HFFc6 (cell line): ENCODE data around the gene RBBP4. TPM values are rescaled to one million over a fixed set of nuclear protein-coding genes. Genes with fewer than 3 reads are reported as not detected.

Experiments used
- DNase-seq: peaks from one replicate; pipeline ENCODE4 v3.0.0-alpha.2; 2018
- H3K27ac Mint-ChIP-seq: 2 replicates; pipeline ENCODE4 v1.8.0; 2020; ENCODE audit warnings: mild to moderate bottlenecking, mixed read lengths
- H3K27me3 Mint-ChIP-seq: 2 replicates; pipeline ENCODE4 v1.8.0; 2021; ENCODE audit warnings: mild to moderate bottlenecking, moderate library complexity, mixed read lengths; ENCODE audit not compliant: insufficient read depth
- H3K36me3 Mint-ChIP-seq: 2 replicates; pipeline ENCODE4 v1.8.0; 2021; ENCODE audit warnings: low read depth, mixed read lengths
- H3K4me1 Mint-ChIP-seq: 2 replicates; pipeline ENCODE4 v1.8.0; 2020; ENCODE audit warnings: low read depth, mixed read lengths
- H3K4me3 Mint-ChIP-seq: 2 replicates; pipeline ENCODE4 v1.8.0; 2020; ENCODE audit warnings: mild to moderate bottlenecking, moderate library complexity, mixed read lengths
- H3K9me3 Mint-ChIP-seq: 2 replicates; pipeline ENCODE4 v1.8.0; 2020; ENCODE audit warnings: mild to moderate bottlenecking, mixed read lengths
- total RNA-seq, 6 experiments: library from RNA; stranded (reverse); fragmentation: NEBNext Ultra II Directional; extraction: Animal tissue kit (Norgen Biotek cat#: 25700); gene quantifications; 2 replicates in 1 of 6; 3 replicates in 5 of 6; pipeline ENCODE4 v1.2.3, GENCODE V29; 2021
- TF ChIP-seq, protein P1 (sequence below): fragments of 200-600 bp; sonication (generic); IDR thresholded peaks from 2 replicates; pipeline ENCODE4 v1.5.0; 2021; ENCODE audit warnings: antibody characterized with exemption, mild to moderate bottlenecking

The RBBP4 gene
- total RNA-seq, 6 experiments from 2014 or later: 108 to 137 (median 124) TPM

DNA sequence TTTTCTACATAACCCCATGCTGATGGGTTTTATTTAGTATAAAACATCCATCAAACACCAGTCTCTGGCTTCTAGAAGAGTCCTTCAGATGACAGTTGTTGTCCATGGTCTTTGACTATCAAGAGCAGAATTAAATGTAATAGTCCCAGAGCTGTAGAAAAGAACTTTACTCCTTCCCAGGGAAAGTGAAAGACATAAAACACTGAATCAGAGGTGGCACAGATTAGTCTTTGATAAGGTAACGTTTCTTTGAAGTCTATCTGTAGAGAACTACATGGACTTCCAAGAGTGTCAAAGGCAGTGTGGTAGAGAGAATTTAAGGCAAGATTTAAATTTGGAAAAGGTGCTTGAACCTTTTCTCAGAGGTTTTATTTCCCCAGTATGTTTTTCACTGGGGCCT, 29.6 kb downstream of the RBBP4 start:
- no peak overlapping the region for H3K27ac Mint-ChIP-seq
- H3K36me3 Mint-ChIP-seq: peaks cover 45% of the 10 kb centered on the region
- TF ChIP-seq, protein P1, sequence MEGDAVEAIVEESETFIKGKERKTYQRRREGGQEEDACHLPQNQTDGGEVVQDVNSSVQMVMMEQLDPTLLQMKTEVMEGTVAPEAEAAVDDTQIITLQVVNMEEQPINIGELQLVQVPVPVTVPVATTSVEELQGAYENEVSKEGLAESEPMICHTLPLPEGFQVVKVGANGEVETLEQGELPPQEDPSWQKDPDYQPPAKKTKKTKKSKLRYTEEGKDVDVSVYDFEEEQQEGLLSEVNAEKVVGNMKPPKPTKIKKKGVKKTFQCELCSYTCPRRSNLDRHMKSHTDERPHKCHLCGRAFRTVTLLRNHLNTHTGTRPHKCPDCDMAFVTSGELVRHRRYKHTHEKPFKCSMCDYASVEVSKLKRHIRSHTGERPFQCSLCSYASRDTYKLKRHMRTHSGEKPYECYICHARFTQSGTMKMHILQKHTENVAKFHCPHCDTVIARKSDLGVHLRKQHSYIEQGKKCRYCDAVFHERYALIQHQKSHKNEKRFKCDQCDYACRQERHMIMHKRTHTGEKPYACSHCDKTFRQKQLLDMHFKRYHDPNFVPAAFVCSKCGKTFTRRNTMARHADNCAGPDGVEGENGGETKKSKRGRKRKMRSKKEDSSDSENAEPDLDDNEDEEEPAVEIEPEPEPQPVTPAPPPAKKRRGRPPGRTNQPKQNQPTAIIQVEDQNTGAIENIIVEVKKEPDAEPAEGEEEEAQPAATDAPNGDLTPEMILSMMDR: no peak
- peaks cover 3% of the 10 kb centered on the region; the same call in 1 of the 2 replicates for H3K27me3 Mint-ChIP-seq
- H3K9me3 Mint-ChIP-seq: no peaks in the 10 kb centered on the region
- no peak for DNase-seq
- H3K4me1 Mint-ChIP-seq: peaks cover 23% of the 10 kb centered on the region
- no peak overlapping the region for H3K4me3 Mint-ChIP-seq

DNA sequence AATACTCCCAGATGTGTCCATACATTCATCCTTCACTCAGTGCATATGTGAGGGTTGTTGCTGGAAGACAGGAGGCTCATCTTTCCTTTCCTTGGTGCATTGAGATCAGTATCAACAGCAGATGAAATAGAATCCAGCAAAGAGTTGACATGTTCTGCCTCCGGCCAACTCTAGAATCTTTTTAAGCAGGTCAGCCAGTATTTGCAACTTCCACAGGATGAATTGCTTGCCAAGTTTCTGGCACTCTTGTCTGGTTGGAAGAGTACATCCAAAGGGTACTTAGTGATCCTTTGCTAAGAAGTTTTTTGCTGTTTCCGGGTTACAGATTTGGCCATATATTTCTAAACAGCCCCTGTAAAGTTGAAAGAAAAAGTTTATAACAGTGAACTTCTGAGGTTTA, 30.5 kb downstream of the RBBP4 start:
- DNase-seq: peak; percentile 19
- Mint-ChIP-seq H3K4me1 (peaks cover 23% of the 10 kb centered on the region), H3K9me3 (no peaks in the 10 kb centered on the region), H3K27me3 (no peaks in the 10 kb centered on the region), H3K36me3 (peaks cover 48% of the 10 kb centered on the region), H3K4me3 (no peak overlapping the region), H3K27ac (peak overlapping the region; percentile 10; the same call in 1 of the 2 replicates)
- TF ChIP-seq, protein P1: no peak

DNA sequence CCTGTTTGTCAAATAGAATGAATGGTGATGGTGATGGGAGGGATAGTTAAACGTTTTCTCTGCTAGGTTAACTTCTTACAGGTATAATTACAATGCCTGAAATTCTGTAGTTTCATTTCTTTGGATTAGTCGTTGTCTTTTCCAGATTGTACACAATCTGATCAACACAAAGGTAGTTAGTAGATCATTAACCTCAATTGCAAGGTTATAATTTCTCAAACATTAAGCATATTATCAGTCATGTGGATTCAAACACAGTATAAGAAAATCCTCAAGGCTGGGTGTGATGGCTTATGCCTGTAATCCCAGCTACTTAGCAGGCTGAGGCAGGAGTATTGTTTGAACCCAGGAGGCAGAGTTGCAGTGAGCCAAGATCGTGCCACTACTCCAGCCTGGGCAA, 31.0 kb downstream of the RBBP4 start:
- no peak for DNase-seq
- peaks cover 23% of the 10 kb centered on the region for H3K4me1 Mint-ChIP-seq
- no peaks in the 10 kb centered on the region for H3K27me3 Mint-ChIP-seq
- H3K9me3 Mint-ChIP-seq: no peaks in the 10 kb centered on the region
- peaks cover 52% of the 10 kb centered on the region for H3K36me3 Mint-ChIP-seq
- TF ChIP-seq, protein P1: no peak
- H3K27ac Mint-ChIP-seq: peak overlapping the region; percentile 10; the same call in 1 of the 2 replicates
- H3K4me3 Mint-ChIP-seq: no peak overlapping the region

DNA sequence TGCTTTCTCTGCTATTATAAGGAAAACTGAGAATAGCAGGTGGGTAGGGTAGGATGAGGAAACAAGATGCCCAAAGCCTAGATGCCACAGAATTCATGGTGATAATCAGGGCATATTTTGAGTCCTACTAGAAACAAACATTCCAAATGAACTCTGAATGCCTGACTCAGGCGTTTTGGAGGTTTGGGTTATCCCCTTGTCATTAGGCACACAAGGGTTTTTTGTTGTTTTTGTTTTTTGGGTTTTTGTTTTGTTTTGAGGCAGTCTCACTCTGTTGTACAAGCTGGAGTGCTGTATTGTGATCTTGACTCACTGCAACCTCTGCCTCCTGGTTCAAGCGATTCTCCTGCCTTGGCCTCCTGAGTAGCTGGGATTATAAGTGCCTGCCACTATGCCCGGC, 32.4 kb downstream of the RBBP4 start:
- H3K36me3 Mint-ChIP-seq: peaks cover 54% of the 10 kb centered on the region

GRCh38 chr1:32684167-32684811, 33.3 kb downstream of the RBBP4 start:
- H3K4me3 Mint-ChIP-seq: no peak overlapping the region
- no peaks in the 10 kb centered on the region for H3K9me3 Mint-ChIP-seq
- H3K4me1 Mint-ChIP-seq: peaks cover 35% of the 10 kb centered on the region
- DNase-seq: peak; percentile 23
- H3K36me3 Mint-ChIP-seq: peaks cover 53% of the 10 kb centered on the region
- no peaks in the 10 kb centered on the region for H3K27me3 Mint-ChIP-seq
- TF ChIP-seq, protein P1: no peak
- H3K27ac Mint-ChIP-seq: peak overlapping the region; percentile 32; the same call in 1 of the 2 replicates

More for the DNA sequence above, 32.4 kb downstream of the RBBP4 start:
- H3K4me3 Mint-ChIP-seq: no peak overlapping the region
- TF ChIP-seq, protein P1: no peak
- no peaks in the 10 kb centered on the region for H3K27me3 Mint-ChIP-seq
- DNase-seq: no peak
- peaks cover 35% of the 10 kb centered on the region for H3K4me1 Mint-ChIP-seq
- H3K27ac Mint-ChIP-seq: 0 out of 2 replicates have a peak overlapping the region, but pooled peaks have one; percentile 32
- no peaks in the 10 kb centered on the region for H3K9me3 Mint-ChIP-seq
